Fibroblast of lung (primary cell): ENCODE measurements around the gene SATL1.

ENCODE experiments used
- CTCF ChIP-seq, 2 donors: IDR thresholded peaks in 1 of 2; conservative IDR thresholded peaks in 1 of 2; 1 replicate in 1 of 2; 2 replicates in 1 of 2; pipeline ENCODE4 v1.5.1; 2011 to 2012; ENCODE audit warnings: low read length in 2 of 2, control low read depth in 1 of 2, inconsistent platforms in 1 of 2, low read depth in 1 of 2, mild to moderate bottlenecking in 1 of 2
- EZH2 ChIP-seq: IDR thresholded peaks from 2 replicates; pipeline ENCODE4 v1.5.1; 2012; ENCODE audit warnings: low read length, control low read depth, mild to moderate bottlenecking; ENCODE audit errors: missing control alignments

GRCh38 chrX:85065512-85066198 is 177.9 kb downstream of the SATL1 start:
- no peak for TF ChIP-seq CTCF (conservative IDR thresholded peaks at IDR 0.05 in 1 of 2, IDR thresholded peaks at IDR 0.05 in 1 of 2; ENCODE audit: low read depth in 1 of 2, low read length in 2 of 2)
- no peak for TF ChIP-seq EZH2
